Non-pigmented ciliary epithelial cell (primary cell): ENCODE data around the gene KCNG2.

Source experiments
- DNase-seq: peaks from one replicate; pipeline ENCODE4 v3.0.0-alpha.2; 2010; ENCODE audit warnings: low read depth

Gene KCNG2

DNA sequence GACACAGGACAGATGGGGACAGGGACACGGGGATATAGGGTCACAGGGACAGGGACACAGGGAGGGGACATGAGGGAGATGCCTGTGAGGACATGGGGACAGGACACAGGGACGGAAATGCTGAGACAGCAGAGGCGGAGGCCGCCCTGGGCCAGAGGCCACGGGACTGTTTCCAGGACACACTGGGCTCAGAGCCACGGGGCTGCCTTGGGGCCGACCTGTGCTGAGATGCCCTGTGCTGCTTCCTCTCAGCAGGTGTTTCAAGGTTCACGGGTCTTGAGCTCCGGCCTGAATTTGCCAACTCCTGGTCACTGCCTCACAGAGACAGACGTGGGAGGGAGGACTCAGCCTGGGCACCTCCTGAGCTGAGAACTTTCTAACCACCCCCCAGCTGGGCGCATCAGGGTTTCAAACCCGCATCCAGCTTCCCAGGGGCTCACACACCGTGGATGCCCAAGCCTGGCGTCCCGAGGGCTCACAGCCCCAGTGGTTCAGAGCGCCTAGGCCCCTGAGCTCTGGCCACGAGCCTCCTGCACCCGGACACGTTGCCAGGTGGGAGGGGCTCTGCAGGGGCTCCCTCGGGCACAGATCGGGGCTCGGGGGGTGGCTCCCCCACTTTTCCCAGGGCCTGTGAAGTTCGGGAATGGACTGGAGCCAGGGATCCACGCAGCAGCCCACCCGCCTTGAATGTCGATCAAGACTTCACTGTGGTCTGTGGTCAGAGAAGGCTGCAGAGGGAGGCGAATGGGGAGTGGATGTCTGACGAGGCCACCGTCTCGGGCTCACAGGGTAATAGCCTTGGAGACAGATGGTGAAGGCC lies 89.7 kb downstream of the KCNG2 start:
- no peak for DNase-seq

GRCh38 chr18:79888016-79888415 lies 90.3 kb downstream of the KCNG2 start:
- DNase-seq: no peak

DNA sequence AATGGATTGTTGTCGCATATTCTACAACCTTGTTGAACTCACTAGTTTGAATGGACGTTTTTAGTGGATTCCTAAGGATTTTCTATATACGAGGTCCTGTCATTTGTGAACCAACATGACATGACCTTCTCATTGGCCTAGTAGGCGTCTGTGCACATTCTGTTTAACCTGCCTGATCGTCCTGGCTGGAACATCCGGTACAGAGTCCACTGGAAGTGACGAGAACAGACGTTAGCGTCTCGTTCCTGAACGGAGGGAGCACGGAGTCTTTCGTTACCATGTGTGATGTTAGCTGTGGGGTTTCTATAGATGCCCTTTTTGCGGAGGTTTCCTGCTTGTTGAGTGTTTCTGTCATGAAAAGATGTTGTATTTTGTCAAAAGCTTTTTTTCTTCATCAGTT lies 91.8 kb downstream of the KCNG2 start:
- no peak for DNase-seq

GRCh38 chr18:79890674-79891073 lies 92.9 kb downstream of the KCNG2 start:
- no peak for DNase-seq

- no peak for DNase-seq
These were observed 99.0 kb downstream of the KCNG2 start for GRCh38 chr18:79896738-79897137.

- DNase-seq: no peak
These were observed 100.3 kb downstream of the KCNG2 start for GRCh38 chr18:79897940-79898625.

DNA sequence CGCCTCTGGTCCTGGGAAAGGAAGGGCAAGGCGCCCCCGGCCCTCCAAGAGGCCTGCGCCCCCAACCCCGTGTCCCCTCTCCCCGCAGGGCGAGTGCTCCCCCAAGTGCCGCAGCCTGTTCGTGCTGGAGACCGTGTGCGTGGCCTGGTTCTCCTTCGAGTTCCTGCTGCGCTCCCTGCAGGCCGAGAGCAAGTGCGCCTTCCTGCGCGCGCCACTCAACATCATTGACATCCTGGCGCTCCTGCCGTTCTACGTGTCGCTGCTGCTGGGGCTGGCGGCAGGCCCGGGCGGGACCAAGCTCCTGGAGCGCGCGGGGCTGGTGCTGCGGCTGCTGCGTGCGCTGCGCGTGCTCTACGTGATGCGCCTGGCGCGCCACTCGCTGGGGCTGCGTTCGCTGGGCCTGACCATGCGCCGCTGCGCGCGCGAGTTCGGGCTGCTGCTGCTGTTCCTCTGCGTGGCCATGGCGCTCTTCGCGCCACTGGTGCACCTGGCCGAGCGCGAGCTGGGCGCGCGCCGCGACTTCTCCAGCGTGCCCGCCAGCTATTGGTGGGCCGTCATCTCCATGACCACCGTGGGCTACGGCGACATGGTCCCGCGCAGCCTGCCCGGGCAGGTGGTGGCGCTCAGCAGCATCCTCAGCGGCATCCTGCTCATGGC lies 101.3 kb downstream of the KCNG2 start:
- no peak for DNase-seq

GRCh38 chr18:79899609-79900445 lies 102.1 kb downstream of the KCNG2 start:
- DNase-seq: no peak

DNA sequence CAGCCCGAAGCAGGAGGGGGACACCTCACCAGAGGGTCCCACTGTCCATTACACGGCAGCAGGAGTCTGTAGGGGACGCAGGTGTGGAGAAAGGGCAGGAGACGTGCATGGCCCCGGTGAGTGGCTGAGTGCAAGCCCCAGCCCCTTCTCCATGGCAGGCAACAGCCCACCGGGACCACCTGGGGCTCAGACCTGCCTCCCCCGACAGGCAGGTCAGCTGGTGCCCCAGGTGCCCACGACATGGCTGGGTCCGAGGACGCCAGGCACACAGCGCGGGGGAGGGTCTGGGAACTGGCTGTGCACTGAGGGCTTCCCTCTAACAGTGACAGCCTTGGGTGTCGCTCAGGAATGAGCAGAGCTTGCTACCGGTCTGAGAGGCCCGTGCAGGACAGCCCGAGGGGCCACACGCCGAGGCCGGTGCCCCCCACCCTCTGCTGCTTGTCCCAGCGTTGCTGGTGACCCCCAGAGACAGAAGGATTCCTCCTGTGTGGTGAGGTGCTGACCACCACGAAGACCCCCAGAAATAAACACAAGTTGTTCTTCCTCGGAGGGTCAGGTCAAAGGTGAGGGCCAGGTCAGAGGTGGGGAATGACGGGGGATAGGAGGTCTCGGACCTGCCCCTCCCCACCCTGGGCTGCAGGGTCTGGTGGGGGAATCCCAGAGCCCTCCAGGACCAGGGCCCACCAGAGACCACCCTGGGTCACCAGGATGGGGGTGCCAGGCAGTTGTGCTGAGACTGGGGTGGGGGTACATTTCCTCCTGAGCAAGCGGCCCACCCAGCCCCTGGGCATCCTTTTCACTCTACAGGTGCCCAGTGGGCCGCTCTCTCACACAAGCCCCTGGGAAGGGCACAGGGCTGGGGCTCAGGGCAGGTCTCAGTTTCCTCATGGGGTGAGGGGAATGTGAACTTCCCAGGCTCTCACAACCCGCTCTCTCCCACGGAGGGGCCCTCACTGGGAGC lies 103.2 kb downstream of the KCNG2 start:
- no peak for DNase-seq

DNA sequence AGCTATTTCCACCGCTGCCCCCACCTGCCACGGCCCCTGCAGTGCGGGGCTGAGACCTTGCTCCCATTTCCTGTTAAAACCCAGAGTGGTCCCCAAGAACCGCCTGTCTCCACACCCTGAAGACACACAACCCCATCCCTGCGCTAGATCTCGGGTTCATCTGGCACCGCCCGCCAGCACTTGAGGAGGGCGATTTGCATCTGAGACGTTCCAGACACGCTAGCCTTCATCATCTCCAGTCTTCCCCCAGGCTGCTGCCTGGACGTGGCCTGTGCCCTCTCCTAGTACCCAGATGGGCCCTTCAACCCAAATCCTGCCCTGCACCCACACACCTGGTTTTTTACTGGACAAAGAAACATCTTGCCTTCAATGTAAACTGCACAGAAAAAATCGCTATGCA lies 103.9 kb downstream of the KCNG2 start:
- DNase-seq: no peak

GRCh38 chr18:79902075-79902474 lies 104.3 kb downstream of the KCNG2 start:
- no peak for DNase-seq

GRCh38 chr18:79902640-79903039 lies 104.9 kb downstream of the KCNG2 start:
- no peak for DNase-seq

DNA sequence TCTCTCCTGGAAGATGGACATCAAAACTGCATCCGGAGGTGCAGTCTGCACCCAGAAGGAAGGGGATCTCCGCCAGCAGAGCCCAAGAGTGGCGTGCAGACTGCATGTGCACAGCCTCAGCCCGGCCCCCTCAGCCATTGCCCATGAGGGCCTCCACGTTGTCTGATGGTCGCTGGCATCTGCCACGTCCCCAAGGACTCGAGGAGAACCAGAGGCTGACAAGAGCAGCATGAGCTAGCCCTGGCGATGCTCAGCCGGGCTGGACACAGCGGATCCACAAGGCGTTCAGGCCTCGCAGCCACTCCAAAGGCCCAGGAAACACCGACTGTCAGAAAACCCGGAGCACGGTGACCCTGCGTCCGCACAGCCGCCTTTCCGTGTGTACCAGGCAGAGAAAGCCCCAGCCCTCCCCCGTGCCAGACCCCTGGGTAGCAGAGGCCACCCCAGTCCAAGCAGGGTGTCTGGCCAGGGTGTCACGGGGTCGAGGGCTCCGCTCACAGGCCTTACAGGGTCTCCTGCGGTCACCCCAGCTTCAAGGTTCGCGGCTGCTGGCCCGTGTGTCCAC lies 105.4 kb downstream of the KCNG2 start:
- DNase-seq: no peak

DNA sequence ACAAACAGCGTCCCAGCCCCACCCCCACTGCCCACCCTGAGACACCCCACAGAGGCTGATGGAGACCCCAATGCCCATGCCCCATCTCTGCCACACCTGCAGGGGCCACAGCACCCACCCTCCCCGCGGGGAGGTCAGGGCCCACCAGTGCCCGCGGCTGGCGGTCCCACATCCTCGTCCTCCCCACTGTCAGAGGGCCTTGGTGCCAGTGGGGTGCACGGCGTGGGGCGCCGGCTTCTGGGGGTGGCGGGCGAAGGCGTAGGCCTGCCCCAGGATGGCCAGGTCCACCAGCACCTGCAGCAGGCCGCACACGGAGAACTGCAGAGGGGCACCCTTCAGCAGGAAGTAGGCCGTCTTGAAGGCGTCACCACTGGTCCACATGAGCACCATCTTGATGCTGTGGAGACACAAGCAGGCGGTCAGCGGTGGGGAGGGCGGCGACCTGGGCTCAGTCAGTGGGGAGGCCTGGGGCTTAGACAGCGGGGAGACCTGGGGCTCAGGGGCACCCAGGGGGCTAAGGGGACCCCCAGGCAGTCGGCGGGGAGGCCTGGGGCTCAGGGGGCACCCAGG lies 106.1 kb downstream of the KCNG2 start:
- no peak for DNase-seq

GRCh38 chr18:79904357-79905147 lies 106.8 kb downstream of the KCNG2 start:
- no peak for DNase-seq

- DNase-seq: no peak
These were observed 107.7 kb downstream of the KCNG2 start for GRCh38 chr18:79905389-79905911.

DNA sequence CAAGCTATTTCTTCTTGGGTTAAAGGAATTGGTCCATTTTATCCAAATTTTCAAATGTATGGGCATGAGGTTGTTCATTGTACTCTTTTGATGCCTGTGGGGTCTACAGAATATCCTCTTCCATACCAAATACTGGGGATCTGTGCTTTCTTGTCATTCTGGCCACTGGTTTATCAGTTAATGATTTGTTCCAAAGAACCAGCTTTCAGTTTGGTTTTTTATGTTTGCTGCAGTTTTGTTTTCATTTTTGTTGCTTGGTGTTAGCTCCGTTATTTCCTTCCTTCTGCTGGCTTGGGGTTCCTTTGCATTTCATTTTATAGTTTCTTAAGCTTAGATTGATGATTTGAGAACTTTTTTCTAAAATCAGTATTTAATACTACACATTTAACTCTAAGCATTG lies 108.3 kb downstream of the KCNG2 start:
- no peak for DNase-seq

GRCh38 chr18:79906706-79907105 lies 109.0 kb downstream of the KCNG2 start:
- no peak for DNase-seq
